HCT116 (cell line): ENCODE measurements around the gene ADRB1. TPM values are rescaled to one million over a fixed set of nuclear protein-coding genes. Genes with fewer than 3 reads are reported as not detected.

Experiments used
- ATAC-seq: fragments of 200-7000 bp; cut with Tn5 transposase; 2 replicates; pipeline ENCODE4 v1.9.1; 2020; ENCODE audit warnings: mild to moderate bottlenecking, moderate library complexity
- BruUV-seq: library from RNA; stranded (reverse); fragments of 400-500 nt; replicated peaks from 2 replicates; lab custom pipeline; 2021; lab: Mats Ljungman, UMichigan
- CTCF ChIA-PET: fragments of 300-600 bp; sonication (Branson Sonifier 250); formaldehyde crosslinking; loops from one replicate; lab custom pipeline; 2021; ENCODE audit warnings: antibody characterized with exemption; lab: Charles Lee
- POLR2A ChIA-PET: fragments of 300-600, 350-600 bp; sonication (Branson Sonifier 250); formaldehyde crosslinking; loops from one replicate; lab custom pipeline; 2021; ENCODE audit warnings: antibody characterized with exemption; lab: Charles Lee
- RAD21 ChIA-PET, 2 experiments: fragments of 300-600 bp; sonication (Branson Sonifier 250); formaldehyde crosslinking; loops; one replicate each; lab custom pipeline; 2023; ENCODE audit warnings: low total read pairs in 2 of 2; ENCODE audit not compliant: uncharacterized antibody in 2 of 2, unreplicated experiment in 2 of 2, low non-redundant PET in 1 of 2; lab: Charles Lee
- DNase-seq: peaks from one replicate; pipeline ENCODE4 v3.0.0-alpha.2; 2010; ENCODE audit warnings: low read depth, low spot score
- H2AFZ ChIP-seq: fragments of 200-600 bp; shearing (Covaris generic), sonication (generic); 2 replicates; pipeline ENCODE4 v1.6.1; 2017; ENCODE audit warnings: low read depth, mixed run types, mixed read lengths, antibody characterized with exemption, low read length; ENCODE audit not compliant: poor library complexity, severe bottlenecking
- H3K27ac ChIP-seq: 2 replicates; pipeline ENCODE4 v1.5.1; 2012; ENCODE audit warnings: low read depth, low read length
- H3K27me3 ChIP-seq: fragments of 200-600 bp; sonication (generic); 2 replicates; pipeline ENCODE4 v1.6.1; 2016; ENCODE audit warnings: mixed run types, low read length, mixed read lengths; ENCODE audit not compliant: insufficient read depth
- H3K36me3 ChIP-seq, 2 experiments: fragments of 200-500 bp in 1 of 2; fragments of 200-600 bp in 1 of 2; sonication (Bioruptor generic) in 1 of 2; sonication (generic) in 1 of 2; 2 replicates each; pipeline versions ENCODE4 v1.5.1 to v1.6.1; 2014 to 2016; ENCODE audit warnings: low read length in 2 of 2, inconsistent platforms in 1 of 2, mixed read lengths in 1 of 2, mixed run types in 1 of 2; ENCODE audit not compliant: insufficient read depth in 2 of 2, control insufficient read depth in 1 of 2
- H3K4me1 ChIP-seq, 2 experiments: fragments of 200-600 bp in 1 of 2; sonication (generic) in 1 of 2; 2 replicates each; pipeline versions ENCODE4 v1.5.1 to v1.6.1; 2012 to 2017; ENCODE audit warnings: low read length in 2 of 2, inconsistent platforms in 1 of 2, mild to moderate bottlenecking in 1 of 2, mixed read lengths in 1 of 2, mixed run types in 1 of 2, moderate library complexity in 1 of 2; ENCODE audit not compliant: insufficient read depth in 2 of 2, control insufficient read depth in 1 of 2
- H3K4me2 ChIP-seq: fragments of 200-600 bp; sonication (generic); 2 replicates; pipeline ENCODE4 v1.6.1; 2017; ENCODE audit warnings: mixed run types, low read length, mixed read lengths
- H3K4me3 ChIP-seq, 2 experiments: fragments of 200-600 bp in 1 of 2; sonication (generic) in 1 of 2; replicated peaks in 1 of 2; 2 replicates each; pipeline ENCODE4 v1.5.1; 2011 to 2016; ENCODE audit warnings: low read length in 2 of 2, control low read depth in 1 of 2, low read depth in 1 of 2, mild to moderate bottlenecking in 1 of 2, mixed read lengths in 1 of 2, mixed run types in 1 of 2
- H3K79me2 ChIP-seq: fragments of 200-600 bp; sonication (generic); 2 replicates; pipeline ENCODE4 v1.6.1; 2017; ENCODE audit warnings: mild to moderate bottlenecking, mixed run types, low read length, moderate library complexity, mixed read lengths; ENCODE audit not compliant: insufficient read depth
- H3K9ac ChIP-seq: fragments of 200-600 bp; sonication (generic); 2 replicates; pipeline ENCODE4 v1.6.1; 2016; ENCODE audit warnings: low read length, mixed read lengths
- H3K9me2 ChIP-seq: fragments of 200-600 bp; sonication (generic), shearing (Covaris generic); 2 replicates; pipeline ENCODE4 v1.6.1; 2017; ENCODE audit warnings: mixed run types, mild to moderate bottlenecking, moderate library complexity; ENCODE audit not compliant: insufficient read depth
- H3K9me3 ChIP-seq, 2 experiments: fragments of 200-500 bp in 1 of 2; fragments of 200-600 bp in 1 of 2; sonication (Bioruptor generic) in 1 of 2; sonication (generic) in 1 of 2; 2 replicates each; pipeline ENCODE4 v1.6.1; 2014 to 2017; ENCODE audit warnings: low read length in 2 of 2, mixed read lengths in 2 of 2, inconsistent platforms in 1 of 2, low read depth in 1 of 2, mild to moderate bottlenecking in 1 of 2, mixed run types in 1 of 2, moderate library complexity in 1 of 2; ENCODE audit not compliant: control insufficient read depth in 1 of 2, insufficient read depth in 1 of 2
- H4K20me1 ChIP-seq: fragments of 200-600 bp; sonication (generic), shearing (Covaris generic); 2 replicates; pipeline ENCODE4 v1.6.1; 2017; ENCODE audit warnings: mixed run types, mild to moderate bottlenecking, moderate library complexity; ENCODE audit not compliant: insufficient read depth
- ATF3 ChIP-seq: IDR thresholded peaks from 2 replicates; pipeline ENCODE4 v1.6.1; 2012
- CBX3 ChIP-seq: IDR thresholded peaks from 2 replicates; pipeline ENCODE4 v1.6.1; 2012; ENCODE audit warnings: low read depth
- CEBPB ChIP-seq: IDR thresholded peaks from 2 replicates; pipeline ENCODE4 v1.6.1; 2012; ENCODE audit warnings: low read depth
- CTCF ChIP-seq, 3 experiments: fragments of 200-600 bp in 1 of 3; sonication (generic) in 1 of 3; IDR thresholded peaks in 2 of 3; conservative IDR thresholded peaks in 1 of 3; 2 replicates each; pipeline ENCODE4 v1.5.1; 2012 to 2017; ENCODE audit warnings: low read depth in 2 of 3, low read length in 2 of 3, antibody characterized with exemption in 1 of 3, borderline replicate concordance in 1 of 3, control low read depth in 1 of 3, mild to moderate bottlenecking in 1 of 3, mixed read lengths in 1 of 3, mixed run types in 1 of 3, moderate library complexity in 1 of 3; ENCODE audit not compliant: insufficient read depth in 1 of 3
- EGR1 ChIP-seq: IDR thresholded peaks from 2 replicates; pipeline ENCODE4 v1.6.1; 2012; ENCODE audit warnings: low read depth
- ELF1 ChIP-seq: IDR thresholded peaks from 2 replicates; pipeline ENCODE4 v1.6.1; 2012; ENCODE audit warnings: low read depth, borderline replicate concordance
- EZH2 ChIP-seq: fragments of 200-600 bp; sonication (generic); IDR thresholded peaks from 2 replicates; pipeline ENCODE4 v1.6.1; 2017; ENCODE audit warnings: antibody characterized with exemption, mixed run types
- EZH2phosphoT487 ChIP-seq: fragments of 200-600 bp; IDR thresholded peaks from 2 replicates; pipeline ENCODE4 v1.6.1; 2018; ENCODE audit warnings: antibody characterized with exemption, borderline replicate concordance
- FOSL1 ChIP-seq: IDR thresholded peaks from 2 replicates; pipeline ENCODE4 v1.6.1; 2012; ENCODE audit warnings: low read depth
- JUND ChIP-seq: IDR thresholded peaks from 2 replicates; pipeline ENCODE4 v1.6.1; 2012
- POLR2A ChIP-seq: IDR thresholded peaks from 2 replicates; pipeline ENCODE4 v1.7.0; 2011; ENCODE audit warnings: borderline replicate concordance; ENCODE audit not compliant: insufficient read depth, insufficient read length; ENCODE audit errors: extremely low read depth
- POLR2AphosphoS5 ChIP-seq: IDR thresholded peaks from 2 replicates; pipeline ENCODE4 v1.6.1; 2011; ENCODE audit warnings: mild to moderate bottlenecking, low read depth, low read length, moderate library complexity
- RAD21 ChIP-seq: IDR thresholded peaks from 2 replicates; pipeline ENCODE4 v1.6.1; 2012; ENCODE audit warnings: low read depth, mild to moderate bottlenecking
- SIN3A ChIP-seq: IDR thresholded peaks from 2 replicates; pipeline ENCODE4 v1.6.1; 2012; ENCODE audit warnings: low read depth
- SP1 ChIP-seq: IDR thresholded peaks from 2 replicates; pipeline ENCODE4 v1.6.1; 2012; ENCODE audit warnings: low read depth
- YY1 ChIP-seq: IDR thresholded peaks from 2 replicates; pipeline ENCODE4 v1.6.1; 2011; ENCODE audit warnings: low read length, low read depth, moderate library complexity, mild to moderate bottlenecking; ENCODE audit not compliant: insufficient replicate concordance; ENCODE audit errors: extremely low read depth
- ZFX ChIP-seq: fragments of 450-650 bp; IDR thresholded peaks from 2 replicates; pipeline ENCODE4 v1.6.1; 2017
- intact Hi-C: fragments of 100-400 bp; cut with micrococcal nuclease; formaldehyde crosslinking; loops from 2 replicates; pipeline ENCODE4 v1.10.0; 2022
- total RNA-seq: library from RNA; stranded (reverse); gene quantifications from one replicate; pipeline ENCODE4 v1.2.1, GENCODE V29; 2021; ENCODE audit not compliant: unreplicated experiment
- TF ChIP-seq, protein P1 (sequence below): IDR thresholded peaks from 2 replicates; pipeline ENCODE4 v1.6.1; 2012

Gene ADRB1
- total RNA-seq, 1 experiment from 2014 or later = 0.89 TPM

GRCh38 chr10:114059561-114059960 lies 15.9 kb downstream of the ADRB1 start:
- Histone ChIP-seq H3K9me3 (no peaks in the 10 kb centered on the region), H3K9me2 (no peaks in the 10 kb centered on the region), H3K4me2 (no peak overlapping the region), H3K9ac (no peak overlapping the region), H3K36me3 (no peaks in the 10 kb centered on the region), H3K27ac (no peak overlapping the region), H3K27me3 (no peaks in the 10 kb centered on the region), H4K20me1 (no peaks in the 10 kb centered on the region), H2AFZ (no peak overlapping the region), H3K79me2 (no peaks in the 10 kb centered on the region), H3K4me1 (no peaks in the 10 kb centered on the region), H3K4me3 (no peak overlapping the region)
- no peak for ATAC-seq
- no TSS peak for BruUV-seq
- RAD21 ChIA-PET = no interaction called here
- POLR2A ChIA-PET = no interaction called here
- TF ChIP-seq YY1 (no peak), CEBPB (no peak), RAD21 (no peak), ATF3 (no peak), POLR2AphosphoS5 (no peak), CTCF (IDR thresholded peaks at IDR 0.05 in 2 of 3, conservative IDR thresholded peaks at IDR 0.05 in 1 of 3; ENCODE audit: borderline replicate concordance in 1 of 3, insufficient read depth in 1 of 3, low read depth in 2 of 3, low read length in 2 of 3) (no peak), JUND (no peak), ZFX (no peak), ELF1 (no peak), POLR2A (no peak), EZH2 (no peak), SP1 (no peak), FOSL1 (no peak), EZH2phosphoT487 (no peak), EGR1 (no peak), CBX3 (no peak), SIN3A (no peak)
- TF ChIP-seq, protein P1, sequence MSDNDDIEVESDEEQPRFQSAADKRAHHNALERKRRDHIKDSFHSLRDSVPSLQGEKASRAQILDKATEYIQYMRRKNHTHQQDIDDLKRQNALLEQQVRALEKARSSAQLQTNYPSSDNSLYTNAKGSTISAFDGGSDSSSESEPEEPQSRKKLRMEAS = no peak
- no peak for DNase-seq
- CTCF ChIA-PET = no interaction called here
- intact Hi-C loops = no loop called here
